Activated T-helper 2 cell treated with anti-CD3 and anti-CD28 coated beads, Interferon-gamma antibody, Interleukin-2, Interleukin-4, amounts not matched to agents 10 μg/mL and 5 μg/mL and 100 μg/mL, durations not matched to agents 14 hours and 24 hours and 36 hours (primary cell): ENCODE results near the gene VPS51. TPM values are rescaled to one million over a fixed set of nuclear protein-coding genes. Genes with fewer than 3 reads are reported as not detected.
A peak's percentile ranks its signal among the peaks of the same experiment; 100 is the strongest.
"Not testable (repeated sequence)": the region's sequence is repeated elsewhere in the genome, so short reads cannot be mapped to it uniquely, and the experiment has no call there.

Source experiments
- DNase-seq: peaks from one replicate; pipeline ENCODE4 v3.0.0; 2021; ENCODE audit warnings: low spot score
- H3K27ac Mint-ChIP-seq: one replicate; pipeline ENCODE4 v1.8.0; 2021; ENCODE audit warnings: mixed read lengths
- H3K27me3 Mint-ChIP-seq: one replicate; pipeline ENCODE4 v1.8.0; 2021; ENCODE audit warnings: low read depth, mixed read lengths
- H3K36me3 Mint-ChIP-seq: one replicate; pipeline ENCODE4 v1.8.0; 2021; ENCODE audit warnings: low read depth, mixed read lengths
- H3K4me1 Mint-ChIP-seq: one replicate; pipeline ENCODE4 v1.8.0; 2021; ENCODE audit warnings: low read depth, mixed read lengths
- H3K4me3 Mint-ChIP-seq: one replicate; pipeline ENCODE4 v1.8.0; 2021; ENCODE audit warnings: low read depth, mild to moderate bottlenecking, moderate library complexity, mixed read lengths
- H3K9me3 Mint-ChIP-seq: one replicate; pipeline ENCODE4 v1.8.0; 2021; ENCODE audit warnings: mixed read lengths
- intact Hi-C: fragments of 100-400 bp; cut with micrococcal nuclease; formaldehyde crosslinking; loops from one replicate; pipeline ENCODE4 v1.15.1; 2023
- total RNA-seq: library from RNA; stranded (reverse); gene quantifications from 2 replicates; pipeline ENCODE4 v1.2.3, GENCODE V29; 2022

Gene VPS51
- total RNA-seq, 1 donor from 2014 or later: 121 TPM

DNA sequence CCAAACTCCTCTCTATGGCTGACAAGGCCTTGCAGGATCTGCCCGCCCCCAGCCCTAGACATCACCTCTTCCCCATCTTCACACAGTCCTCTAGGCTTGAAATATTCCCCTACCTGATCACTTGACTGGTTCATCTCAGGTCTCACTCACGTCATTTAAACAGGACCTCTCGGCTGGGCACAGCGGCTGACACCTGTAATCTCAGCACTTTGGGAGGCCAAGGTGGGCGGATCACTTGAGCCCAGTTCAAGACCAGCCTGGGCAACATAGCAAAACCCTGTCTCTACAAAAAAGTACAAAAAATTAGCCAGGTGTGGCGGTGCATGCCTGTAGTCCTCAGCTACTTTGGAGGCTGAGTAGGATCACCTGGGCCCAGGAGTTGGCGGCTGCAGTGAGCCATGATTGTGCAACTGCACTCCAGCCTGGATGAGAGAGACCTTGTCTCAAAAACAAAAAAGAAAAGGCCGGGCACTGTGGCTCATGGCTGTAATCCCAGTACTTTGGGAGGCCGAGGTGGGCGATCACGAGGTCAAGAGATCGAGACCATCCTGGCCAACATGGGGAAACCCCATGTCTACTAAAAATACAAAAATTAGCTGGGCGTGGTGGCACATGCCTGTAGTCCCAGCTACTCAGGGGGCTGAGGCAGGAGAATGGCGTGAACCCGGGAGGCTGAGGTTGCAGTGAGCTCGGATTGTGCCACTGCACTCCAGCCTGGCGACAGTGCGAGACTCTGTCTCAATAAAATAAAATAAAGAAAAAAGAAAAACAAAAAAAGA lies 23.1 kb downstream of the VPS51 start:
- H3K36me3 Mint-ChIP-seq: peaks cover 65% of the 10 kb centered on the region
- not testable (repeated sequence) for H3K9me3 Mint-ChIP-seq, H3K4me3 Mint-ChIP-seq, H3K27me3 Mint-ChIP-seq, DNase-seq
- intact Hi-C loops: loop anchor here (5.0 to 10.0 kb wide), 3 partner anchors 204 to 456 kb away; partner anchors contain the start of genes ATG2A, EHBP1L1, FAM89B and ZNRD2
- H3K4me1 Mint-ChIP-seq: peaks cover 22% of the 10 kb centered on the region
- peak overlapping the region; percentile 59 for H3K27ac Mint-ChIP-seq

- intact Hi-C loops: loop anchor here (5.0 to 10.0 kb wide), 3 partner anchors 205 to 455 kb away; partner anchors contain the start of genes ATG2A, EHBP1L1, FAM89B and ZNRD2
- Mint-ChIP-seq H3K9me3 (no peaks in the 10 kb centered on the region), H3K27ac (peak overlapping the region; percentile 31), H3K27me3 (no peaks in the 10 kb centered on the region), H3K4me3 (peak overlapping the region; percentile 24), H3K36me3 (peaks cover 69% of the 10 kb centered on the region), H3K4me1 (peaks cover 24% of the 10 kb centered on the region)
- DNase-seq: no peak
Observed at GRCh38 chr11:65119670-65119995, 23.6 kb downstream of the VPS51 start.

- intact Hi-C loops: no loop called here
- Mint-ChIP-seq H3K27ac (peak overlapping the region; percentile 98), H3K27me3 (no peaks in the 10 kb centered on the region), H3K36me3 (peaks cover 75% of the 10 kb centered on the region), H3K4me3 (peak overlapping the region; percentile 100), H3K9me3 (no peaks in the 10 kb centered on the region), H3K4me1 (peaks cover 24% of the 10 kb centered on the region)
- DNase-seq: no peak
Observed at GRCh38 chr11:65120831-65121230, 24.8 kb downstream of the VPS51 start.

GRCh38 chr11:65121447-65121864 lies 25.4 kb downstream of the VPS51 start:
- H3K9me3 Mint-ChIP-seq: no peaks in the 10 kb centered on the region
- H3K4me3 Mint-ChIP-seq: peak overlapping the region; percentile 100
- intact Hi-C loops: no loop called here
- H3K27me3 Mint-ChIP-seq: no peaks in the 10 kb centered on the region
- peaks cover 74% of the 10 kb centered on the region for H3K36me3 Mint-ChIP-seq
- peak; percentile 24 for DNase-seq
- peaks cover 24% of the 10 kb centered on the region for H3K4me1 Mint-ChIP-seq
- peak overlapping the region; percentile 98 for H3K27ac Mint-ChIP-seq

DNA sequence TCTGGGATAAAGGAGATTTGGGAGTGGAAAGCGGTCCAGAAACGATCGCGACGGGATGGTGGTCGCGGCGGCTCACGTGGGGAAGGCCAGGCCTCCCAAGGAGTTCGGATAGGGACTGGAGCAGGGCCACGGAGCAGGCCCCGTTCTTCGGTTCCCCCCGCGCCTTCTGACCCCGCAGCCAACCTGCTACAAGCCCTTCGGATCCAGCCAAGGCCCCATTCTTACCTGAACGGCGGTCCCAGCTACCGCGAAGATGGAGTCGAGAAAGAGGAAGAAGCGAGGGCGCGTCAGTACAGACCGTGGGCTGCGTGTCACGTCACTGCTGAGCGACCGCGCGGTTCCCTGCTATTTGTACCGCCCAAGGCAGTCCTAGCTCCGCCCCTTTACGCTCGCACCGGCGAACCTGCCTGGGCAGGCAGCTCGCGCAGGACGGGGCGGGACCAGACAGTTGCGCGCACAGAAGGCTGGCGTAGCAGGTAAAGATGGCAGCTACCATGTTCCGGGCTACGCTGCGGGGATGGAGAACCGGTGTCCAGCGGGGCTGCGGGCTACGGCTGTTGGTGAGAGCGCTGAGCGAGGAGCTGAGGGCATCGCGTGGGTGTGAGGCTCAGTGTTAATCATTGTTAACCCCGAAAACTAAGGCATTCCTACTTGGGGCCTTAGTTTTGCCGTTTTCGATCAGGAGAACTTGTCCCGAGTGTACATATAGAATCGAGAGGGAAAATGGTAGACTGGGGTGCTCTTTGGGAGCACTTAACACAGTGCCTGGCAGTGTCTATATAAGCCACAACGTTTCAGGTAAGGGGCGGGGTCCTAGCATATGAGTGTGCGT lies 26.1 kb downstream of the VPS51 start, which contains the start of the genes FAU and MRPL49:
FAU (minus strand) TSS at position 270 of the 832 bp plus-strand sequence. CDS start 321 bp downstream, outside the sequence.
MRPL49 (plus strand) TSS at position 457 of the 832 bp plus-strand sequence; CDS start at position 483, 26 bp downstream.
- H3K4me3 Mint-ChIP-seq: peak within 1 kb of the TSS; percentile 100

GRCh38 chr11:65124480-65125196 lies 28.6 kb downstream of the VPS51 start:
- H3K4me3 Mint-ChIP-seq: peak overlapping the region; percentile 60
- H3K4me1 Mint-ChIP-seq: peaks cover 15% of the 10 kb centered on the region
- H3K27me3 Mint-ChIP-seq: no peaks in the 10 kb centered on the region
- DNase-seq: no peak
- peak overlapping the region; percentile 28 for H3K27ac Mint-ChIP-seq
- peaks cover 76% of the 10 kb centered on the region for H3K36me3 Mint-ChIP-seq
- intact Hi-C loops: no loop called here
- H3K9me3 Mint-ChIP-seq: no peaks in the 10 kb centered on the region

More for the DNA sequence above, 26.1 kb downstream of the VPS51 start, which contains the start of the genes FAU and MRPL49:
- Mint-ChIP-seq H3K27ac (peak within 1 kb of the TSS; percentile 98), H3K27me3 (no peaks in the 10 kb centered on the region), H3K4me1 (peaks cover 24% of the 10 kb centered on the region), H3K36me3 (peaks cover 81% of the 10 kb centered on the region), H3K9me3 (no peaks in the 10 kb centered on the region)
- intact Hi-C loops: loop anchor here (1.0 kb wide), 3 partner anchors 13 to 59 kb away; partner anchors contain the start of genes CAPN1, CDCA5 and ZFPL1
- DNase-seq: peak; percentile 99

DNA sequence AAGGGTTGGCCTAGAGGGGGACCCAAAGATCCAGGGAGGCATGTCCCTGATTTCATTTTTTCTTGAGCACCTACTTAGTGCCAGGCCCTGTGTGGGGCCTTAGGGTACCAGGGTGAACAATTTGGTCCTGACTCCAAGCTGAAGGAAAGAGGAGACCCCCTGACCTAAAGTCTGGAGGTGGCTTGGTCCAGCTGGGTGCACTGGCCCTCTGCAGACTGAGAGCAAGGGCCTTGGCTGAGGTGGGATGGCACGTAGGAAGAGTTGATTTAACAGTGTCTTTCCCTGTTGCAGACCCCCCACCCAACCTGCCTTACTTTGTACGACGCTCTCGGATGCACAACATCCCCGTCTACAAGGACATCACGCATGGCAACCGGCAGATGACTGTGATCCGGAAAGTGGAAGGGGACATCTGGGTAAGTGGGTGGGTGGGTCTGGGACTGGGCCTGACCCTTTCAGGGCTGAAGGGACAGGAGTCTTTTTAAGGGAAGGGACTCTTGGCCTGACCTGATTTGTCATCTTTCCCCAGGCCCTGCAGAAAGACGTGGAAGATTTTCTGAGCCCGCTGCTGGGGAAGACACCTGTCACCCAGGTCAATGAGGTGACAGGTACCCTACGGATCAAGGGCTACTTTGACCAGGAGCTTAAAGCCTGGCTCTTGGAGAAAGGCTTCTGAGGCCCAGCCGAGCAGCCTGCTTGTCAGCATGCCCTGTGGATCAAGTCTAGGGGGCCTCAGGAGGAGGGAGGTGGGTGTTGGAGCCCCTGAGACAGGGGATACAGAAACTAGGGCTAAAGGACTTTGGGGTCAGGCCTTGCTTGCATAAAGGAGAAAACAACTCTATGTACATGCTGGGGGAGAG lies 29.4 kb downstream of the VPS51 start:
- intact Hi-C loops: no loop called here
- no peaks in the 10 kb centered on the region for H3K9me3 Mint-ChIP-seq
- no peak overlapping the region for H3K4me3 Mint-ChIP-seq
- no peak for DNase-seq
- H3K27me3 Mint-ChIP-seq: no peaks in the 10 kb centered on the region
- H3K36me3 Mint-ChIP-seq: peaks cover 75% of the 10 kb centered on the region
- H3K4me1 Mint-ChIP-seq: peaks cover 14% of the 10 kb centered on the region
- no peak overlapping the region for H3K27ac Mint-ChIP-seq

GRCh38 chr11:65126624-65127274 lies 30.7 kb downstream of the VPS51 start:
- intact Hi-C loops: no loop called here
- no peaks in the 10 kb centered on the region for H3K9me3 Mint-ChIP-seq
- no peak overlapping the region for H3K4me3 Mint-ChIP-seq
- no peak for DNase-seq
- no peak overlapping the region for H3K27ac Mint-ChIP-seq
- H3K4me1 Mint-ChIP-seq: peaks cover 8% of the 10 kb centered on the region
- H3K36me3 Mint-ChIP-seq: peaks cover 72% of the 10 kb centered on the region
- no peaks in the 10 kb centered on the region for H3K27me3 Mint-ChIP-seq

- H3K9me3 Mint-ChIP-seq: no peaks in the 10 kb centered on the region
- peaks cover 72% of the 10 kb centered on the region for H3K36me3 Mint-ChIP-seq
- H3K27me3 Mint-ChIP-seq: no peaks in the 10 kb centered on the region
Observed at GRCh38 chr11:65127473-65128181, 31.6 kb downstream of the VPS51 start.

DNA sequence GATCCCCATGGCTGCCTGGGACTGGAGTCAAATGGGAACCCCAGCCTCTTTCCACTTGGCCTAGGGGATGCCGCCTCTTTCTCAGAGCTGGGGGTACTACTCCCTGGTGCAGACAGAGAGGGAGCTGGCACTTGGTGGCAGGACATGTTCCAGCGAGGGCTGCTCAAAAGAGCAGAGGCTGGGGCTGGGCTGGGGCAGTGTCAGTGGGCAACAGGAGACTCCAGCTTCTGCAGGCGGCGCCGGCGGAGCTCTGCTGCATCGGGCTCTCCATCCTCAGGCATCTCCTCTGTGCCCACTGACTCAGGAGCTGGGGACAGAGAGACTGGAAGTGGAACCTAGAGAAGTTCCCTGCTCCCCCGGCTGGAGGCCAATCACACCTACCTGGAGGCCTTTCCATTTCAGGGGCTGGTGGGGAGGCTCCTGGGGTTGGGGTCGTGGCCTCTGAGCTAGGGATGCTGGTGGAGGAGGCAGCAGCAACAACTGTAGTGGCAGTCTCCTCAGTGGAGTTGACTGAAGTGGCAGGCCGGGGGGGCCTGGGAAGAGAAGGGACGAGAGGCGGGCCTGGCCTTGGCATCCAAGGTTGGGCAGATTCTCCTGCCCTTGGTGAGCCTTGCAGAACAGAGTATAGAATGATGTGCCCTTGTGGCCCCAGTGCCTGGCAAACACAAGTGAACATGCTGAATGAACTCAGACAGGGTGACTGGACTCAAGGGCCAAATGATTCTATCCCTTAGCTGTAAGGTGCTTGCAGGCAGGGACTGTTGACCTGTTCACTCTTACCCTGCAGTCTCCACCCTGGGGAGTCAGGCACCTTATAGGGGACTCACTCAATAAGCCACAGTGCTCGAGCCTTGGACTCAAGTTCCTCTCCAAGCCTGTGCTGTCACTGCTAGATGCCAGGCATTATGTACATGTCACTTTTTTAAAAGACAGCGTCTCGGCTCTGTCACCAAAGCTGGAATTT lies 32.5 kb downstream of the VPS51 start:
- no peaks in the 10 kb centered on the region for H3K27me3 Mint-ChIP-seq
- no peak overlapping the region for H3K4me3 Mint-ChIP-seq
- no peaks in the 10 kb centered on the region for H3K9me3 Mint-ChIP-seq
- H3K4me1 Mint-ChIP-seq: peaks cover 14% of the 10 kb centered on the region
- H3K27ac Mint-ChIP-seq: no peak overlapping the region
- intact Hi-C loops: no loop called here
- no peak for DNase-seq
- H3K36me3 Mint-ChIP-seq: peaks cover 79% of the 10 kb centered on the region

More at GRCh38 chr11:65127473-65128181, 31.6 kb downstream of the VPS51 start:
- Mint-ChIP-seq H3K4me1 (peaks cover 8% of the 10 kb centered on the region), H3K27ac (no peak overlapping the region), H3K4me3 (no peak overlapping the region)
- intact Hi-C loops: no loop called here
- no peak for DNase-seq
